D721Med (cell line): ENCODE measurements around the gene RSPH6A.

ENCODE experiments used
- DNase-seq: peaks from one replicate; pipeline ENCODE4 v3.0.0; 2011; ENCODE audit warnings: low spot score; ENCODE audit not compliant: insufficient read length
- FAIRE-seq: peaks from 2 replicates; lab custom pipeline; 2011; peaks lifted over from hg19 to GRCh38; lab: Jason Lieb, UNC
- CTCF ChIP-seq: IDR thresholded peaks from 2 replicates; pipeline ENCODE4 v1.5.1; 2012; ENCODE audit warnings: mild to moderate bottlenecking, control low read depth; ENCODE audit not compliant: insufficient read depth; ENCODE audit errors: missing control alignments

The RSPH6A gene

DNA sequence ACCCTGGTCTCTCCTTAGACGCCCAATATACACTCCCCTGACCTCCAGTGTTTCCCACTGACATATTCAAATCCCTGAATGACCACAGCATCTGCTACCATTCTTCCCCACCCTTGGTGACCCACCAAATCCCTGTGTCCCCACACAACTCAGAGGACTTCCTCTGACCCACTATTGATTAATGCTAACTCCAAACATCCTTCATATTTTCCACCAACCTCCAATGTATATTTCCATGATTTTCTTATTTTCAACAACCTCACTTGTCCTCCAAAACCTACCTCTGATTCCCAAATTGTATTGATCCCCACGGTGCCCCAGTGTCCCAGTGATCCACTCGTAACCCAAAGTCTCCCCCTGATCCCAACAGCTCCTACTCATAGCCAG, 21.9 kb downstream of the RSPH6A start:
- no peak for TF ChIP-seq CTCF
- no peak for FAIRE-seq

GRCh38 chr19:45792470-45793177, 22.5 kb downstream of the RSPH6A start, which contains the start of gene DMWD:
Gene DMWD, minus strand, starts transcription at chr19:45792845. Its CDS starts 89 bp downstream, at chr19:45792756.
- peak; percentile 38 for FAIRE-seq
- TF ChIP-seq CTCF = no peak
- peak; percentile 93 for DNase-seq

More for the DNA sequence above, 21.9 kb downstream of the RSPH6A start:
- no peak for DNase-seq

- FAIRE-seq = no peak
- TF ChIP-seq CTCF = no peak
- no peak for DNase-seq
Measured at GRCh38 chr19:45791744-45792469, 23.2 kb downstream of the RSPH6A start.

GRCh38 chr19:45790942-45791341, 24.2 kb downstream of the RSPH6A start:
- no peak for FAIRE-seq
- TF ChIP-seq CTCF = no peak
- no peak for DNase-seq

- TF ChIP-seq CTCF = no peak
- FAIRE-seq (no peak), DNase-seq (no peak)
Measured at GRCh38 chr19:45789035-45789786, 25.9 kb downstream of the RSPH6A start.

DNA sequence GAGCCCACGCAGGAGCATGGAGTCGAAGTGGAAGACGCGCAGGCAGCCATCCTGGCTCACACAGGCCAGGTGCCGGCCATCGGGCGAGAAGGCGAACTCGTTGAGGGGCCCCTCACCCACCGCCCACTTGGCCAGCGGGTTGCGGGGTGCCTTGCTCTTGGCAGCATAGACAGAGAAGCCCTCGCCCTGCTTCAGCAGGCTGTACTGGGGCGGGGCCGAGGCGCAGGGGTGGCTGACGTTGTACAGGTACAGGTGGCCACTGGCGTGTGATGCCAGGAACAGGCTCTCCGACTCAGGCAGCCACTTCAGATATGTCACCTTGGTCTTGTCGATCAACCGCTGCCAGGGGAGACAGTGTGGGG, 28.6 kb downstream of the RSPH6A start:
- FAIRE-seq (no peak), DNase-seq (no peak)
- TF ChIP-seq CTCF = no peak
